Measurements from ENCODE around the gene HS3ST5.

DNA sequence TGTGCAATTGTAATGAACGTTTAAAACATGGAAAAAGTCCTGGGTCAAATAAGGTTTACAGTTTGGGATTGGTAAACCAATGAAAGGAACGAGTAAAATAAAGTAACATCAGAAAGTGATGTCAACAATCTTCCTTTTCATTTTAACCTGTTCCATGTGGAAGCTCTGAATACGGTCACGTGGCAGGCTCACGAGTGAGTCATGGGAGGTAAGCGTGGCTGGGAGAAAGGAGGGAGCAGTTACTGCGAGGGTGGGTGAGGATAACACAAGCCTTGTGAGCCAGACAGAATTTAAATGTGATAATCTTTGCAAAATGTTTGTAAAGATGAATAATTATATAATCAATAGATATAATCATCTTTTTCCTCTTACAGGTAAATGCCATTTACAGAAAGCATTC, 200.6 kb downstream of the HS3ST5 start:
- TF ChIP-seq, protein P1, sequence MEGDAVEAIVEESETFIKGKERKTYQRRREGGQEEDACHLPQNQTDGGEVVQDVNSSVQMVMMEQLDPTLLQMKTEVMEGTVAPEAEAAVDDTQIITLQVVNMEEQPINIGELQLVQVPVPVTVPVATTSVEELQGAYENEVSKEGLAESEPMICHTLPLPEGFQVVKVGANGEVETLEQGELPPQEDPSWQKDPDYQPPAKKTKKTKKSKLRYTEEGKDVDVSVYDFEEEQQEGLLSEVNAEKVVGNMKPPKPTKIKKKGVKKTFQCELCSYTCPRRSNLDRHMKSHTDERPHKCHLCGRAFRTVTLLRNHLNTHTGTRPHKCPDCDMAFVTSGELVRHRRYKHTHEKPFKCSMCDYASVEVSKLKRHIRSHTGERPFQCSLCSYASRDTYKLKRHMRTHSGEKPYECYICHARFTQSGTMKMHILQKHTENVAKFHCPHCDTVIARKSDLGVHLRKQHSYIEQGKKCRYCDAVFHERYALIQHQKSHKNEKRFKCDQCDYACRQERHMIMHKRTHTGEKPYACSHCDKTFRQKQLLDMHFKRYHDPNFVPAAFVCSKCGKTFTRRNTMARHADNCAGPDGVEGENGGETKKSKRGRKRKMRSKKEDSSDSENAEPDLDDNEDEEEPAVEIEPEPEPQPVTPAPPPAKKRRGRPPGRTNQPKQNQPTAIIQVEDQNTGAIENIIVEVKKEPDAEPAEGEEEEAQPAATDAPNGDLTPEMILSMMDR (IDR thresholded peaks at IDR 0.05; ENCODE audit: insufficient read depth, low read length, poor library complexity, severe bottlenecking): no peak
- no peak for TF ChIP-seq EZH2phosphoT487 (conservative IDR thresholded peaks at IDR 0.05; ENCODE audit: low read length)

Data from SU-DHL-6 (cell line).